ENCODE measurements around the gene OMP. TPM values are rescaled to one million over a fixed set of nuclear protein-coding genes. Genes with fewer than 3 reads are reported as not detected.
"Not testable (repeated sequence)": the region's sequence is repeated elsewhere in the genome, so short reads cannot be mapped to it uniquely, and the experiment has no call there.

OMP gene, protein sequence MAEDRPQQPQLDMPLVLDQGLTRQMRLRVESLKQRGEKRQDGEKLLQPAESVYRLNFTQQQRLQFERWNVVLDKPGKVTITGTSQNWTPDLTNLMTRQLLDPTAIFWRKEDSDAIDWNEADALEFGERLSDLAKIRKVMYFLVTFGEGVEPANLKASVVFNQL
- not detected in 2 replicates for total RNA-seq (2014; rRNA removed; shearing (Covaris generic))

DNA sequence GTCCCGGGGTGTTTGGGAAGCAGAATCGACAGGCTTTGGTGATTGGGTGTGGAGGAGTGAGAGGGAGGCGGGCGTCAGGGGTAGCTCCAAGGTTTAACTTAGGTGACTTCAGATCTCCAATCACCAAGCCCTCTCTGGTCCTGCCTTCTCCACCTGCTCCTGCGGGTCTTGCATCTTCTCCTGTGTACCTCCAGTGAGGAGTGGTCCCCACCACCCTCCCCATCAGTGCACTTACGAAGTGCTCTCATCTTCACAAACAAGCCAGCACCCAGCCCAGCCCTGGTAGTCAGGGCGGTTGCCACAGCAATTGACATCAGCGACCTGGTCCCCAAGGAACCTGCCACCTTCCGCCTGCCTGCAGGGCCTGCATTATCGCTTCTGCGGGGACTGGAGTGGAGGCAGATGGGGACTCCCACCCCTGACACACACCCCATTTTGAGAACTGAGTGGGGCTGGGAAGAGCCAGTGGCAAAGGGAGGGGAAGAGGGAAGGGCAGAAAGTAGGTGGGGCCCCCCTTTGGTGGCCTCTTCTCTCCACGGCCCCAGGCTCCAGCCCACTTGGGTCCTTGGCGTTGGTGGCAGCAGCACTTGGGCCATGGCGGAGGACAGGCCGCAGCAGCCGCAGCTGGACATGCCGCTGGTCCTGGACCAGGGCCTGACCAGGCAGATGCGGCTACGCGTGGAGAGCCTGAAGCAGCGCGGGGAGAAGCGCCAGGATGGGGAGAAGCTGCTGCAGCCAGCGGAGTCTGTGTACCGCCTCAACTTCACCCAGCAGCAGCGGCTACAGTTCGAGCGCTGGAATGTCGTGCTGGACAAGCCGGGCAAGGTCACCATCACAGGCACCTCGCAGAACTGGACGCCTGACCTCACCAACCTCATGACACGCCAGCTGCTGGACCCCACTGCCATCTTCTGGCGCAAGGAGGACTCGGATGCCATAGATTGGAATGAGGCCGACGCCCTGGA lies at the start of gene OMP:
Gene OMP, plus strand, starts transcription at position 595 of the 965 bp plus-strand sequence. Its CDS starts 0 bp downstream, at position 595.
- in situ Hi-C loops (cut with HindIII; ENCODE audit: low sequenced_read_pairs): no loop called here
- DNase-seq (ENCODE audit: low spot score): no peak

DNA sequence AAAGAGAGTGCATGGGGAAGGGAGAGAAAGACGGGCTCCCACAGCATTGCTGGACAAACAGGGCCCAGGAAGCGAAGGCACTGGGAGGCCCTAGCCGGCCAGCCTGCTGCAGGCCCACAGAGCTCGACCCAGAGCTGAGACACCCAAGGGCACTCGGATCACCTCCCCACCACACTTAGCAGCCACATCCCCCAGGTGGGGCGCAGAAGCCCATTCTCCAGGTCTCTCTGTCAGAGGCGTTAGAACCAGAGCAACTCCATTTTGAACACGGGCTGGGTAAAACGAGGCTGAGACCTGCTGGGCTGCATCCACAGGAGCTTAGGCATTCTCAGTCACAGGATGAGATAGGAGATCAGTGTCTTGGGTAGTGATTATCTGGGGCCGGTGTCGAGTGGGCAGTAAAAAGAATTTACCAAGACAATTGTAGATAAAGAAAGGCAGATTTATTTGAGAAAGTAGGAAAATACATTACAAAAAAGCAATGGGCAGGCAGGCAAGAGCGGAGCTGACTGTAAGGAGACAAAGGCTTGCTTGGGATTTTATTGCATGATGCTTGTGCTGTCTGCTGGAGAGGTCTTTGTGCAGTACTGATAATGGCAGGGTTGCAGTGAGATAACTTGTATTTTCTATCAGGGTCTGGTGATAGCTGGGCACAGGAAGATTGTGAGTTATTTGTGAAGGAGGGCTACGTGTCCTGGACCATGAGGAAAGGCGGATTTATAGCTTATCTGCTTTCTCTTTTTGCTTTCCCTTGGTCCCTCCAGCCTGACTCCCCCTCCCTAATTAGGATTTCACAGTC lies 49.2 kb upstream of the OMP start:
- in situ Hi-C loops (cut with HindIII; ENCODE audit: low sequenced_read_pairs): no loop called here

DNA sequence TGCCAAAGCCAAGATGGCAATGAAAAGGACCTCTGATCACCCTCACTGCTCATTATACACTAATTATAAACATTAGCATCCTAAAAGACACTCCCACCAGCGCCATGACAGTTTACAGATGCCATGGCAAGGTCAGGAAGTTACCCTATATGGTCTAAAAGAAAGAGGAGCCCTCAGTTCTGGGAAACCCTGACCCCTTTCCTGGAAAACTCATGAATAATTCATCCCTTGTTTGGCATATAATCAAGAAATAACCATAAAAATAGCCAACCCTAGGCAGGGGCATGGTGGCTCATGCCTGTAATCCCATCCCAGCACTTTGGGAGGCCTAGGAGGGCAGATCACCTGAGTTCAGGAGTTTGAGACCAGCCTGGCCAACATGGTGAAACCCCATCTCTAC lies 48.6 kb upstream of the OMP start:
- in situ Hi-C loops (cut with HindIII; ENCODE audit: low sequenced_read_pairs): no loop called here
- DNase-seq (ENCODE audit: low spot score): no peak

More for the DNA sequence above, 49.2 kb upstream of the OMP start:
- no peak for DNase-seq (ENCODE audit: low spot score)

DNA sequence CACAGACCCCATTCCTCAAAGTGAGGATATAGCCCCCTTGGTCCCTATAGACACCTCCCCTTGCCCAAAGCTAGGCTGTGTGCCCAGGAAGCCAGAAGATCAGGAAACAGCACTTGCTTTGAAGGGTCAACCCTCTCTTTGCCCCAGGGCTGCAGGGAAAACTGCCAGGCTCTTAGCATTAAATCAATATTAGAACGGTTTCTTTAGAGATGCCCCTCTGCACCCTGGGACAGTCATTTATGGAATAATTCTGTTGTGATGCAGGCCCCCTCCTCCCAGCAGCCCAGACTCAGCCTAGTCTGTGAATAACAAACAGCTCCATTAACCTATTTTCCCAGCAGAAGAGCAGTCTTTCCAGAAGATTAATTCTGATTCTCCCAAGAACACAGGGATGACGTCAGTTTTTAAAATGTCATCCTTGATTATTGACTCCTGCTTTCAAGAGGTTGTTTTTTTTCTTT lies 47.5 kb upstream of the OMP start:
- in situ Hi-C loops (cut with HindIII; ENCODE audit: low sequenced_read_pairs): no loop called here

DNA sequence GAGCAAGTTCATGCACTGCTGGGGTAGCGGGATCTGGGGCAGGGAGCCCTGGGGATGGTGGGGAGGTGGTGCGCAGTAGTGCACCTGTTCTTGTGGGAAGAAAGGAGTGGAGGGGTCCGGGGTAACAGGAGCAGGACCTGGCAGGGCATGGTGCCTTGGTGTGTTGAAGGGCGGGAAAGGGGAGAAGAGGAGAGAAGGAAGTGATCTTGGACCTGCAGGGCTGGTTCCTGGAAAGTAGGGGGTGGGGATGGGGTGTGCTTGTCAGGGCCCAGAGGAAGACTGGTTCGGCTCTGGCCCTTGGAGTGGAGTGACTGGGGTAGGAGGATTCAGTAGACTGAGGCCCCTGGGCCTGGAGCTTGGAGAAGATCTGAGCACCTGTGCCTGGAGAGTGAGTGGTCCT lies 46.7 kb upstream of the OMP start:
- in situ Hi-C loops (cut with HindIII; ENCODE audit: low sequenced_read_pairs): no loop called here
- no peak for DNase-seq (ENCODE audit: low spot score)

More for the DNA sequence above, 47.5 kb upstream of the OMP start:
- no peak for DNase-seq (ENCODE audit: low spot score)

GRCh38 chr11:77056814-77057402 lies 45.7 kb upstream of the OMP start:
- in situ Hi-C loops (cut with HindIII; ENCODE audit: low sequenced_read_pairs): no loop called here
- DNase-seq (ENCODE audit: low spot score): no peak

GRCh38 chr11:77057938-77058474 lies 44.6 kb upstream of the OMP start:
- DNase-seq (ENCODE audit: low spot score): no peak

GRCh38 chr11:77058900-77059299 lies 43.7 kb upstream of the OMP start:
- in situ Hi-C loops (cut with HindIII; ENCODE audit: low sequenced_read_pairs): no loop called here
- no peak for DNase-seq (ENCODE audit: low spot score)

More at GRCh38 chr11:77057938-77058474, 44.6 kb upstream of the OMP start:
- in situ Hi-C loops (cut with HindIII; ENCODE audit: low sequenced_read_pairs): no loop called here

DNA sequence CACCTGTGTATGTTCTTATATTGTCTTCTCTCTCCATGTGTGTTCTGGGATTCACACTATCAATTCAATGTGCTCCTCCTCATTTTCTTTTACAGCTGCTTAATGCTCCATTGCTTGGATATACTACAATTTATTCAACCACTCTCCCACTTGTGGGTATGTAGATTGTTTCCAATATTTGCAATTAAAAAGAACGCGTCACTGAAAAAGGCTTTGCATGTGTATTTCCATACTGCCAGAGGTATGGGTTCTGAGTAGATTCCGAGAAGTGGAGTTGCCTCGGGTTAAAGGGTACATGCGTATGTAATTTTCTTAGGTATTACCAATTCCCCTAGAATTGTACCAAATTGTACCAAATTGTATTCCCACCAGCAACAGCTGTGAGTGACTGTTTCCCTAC lies 42.8 kb upstream of the OMP start:
- in situ Hi-C loops (cut with HindIII; ENCODE audit: low sequenced_read_pairs): no loop called here
- no peak for DNase-seq (ENCODE audit: low spot score)

DNA sequence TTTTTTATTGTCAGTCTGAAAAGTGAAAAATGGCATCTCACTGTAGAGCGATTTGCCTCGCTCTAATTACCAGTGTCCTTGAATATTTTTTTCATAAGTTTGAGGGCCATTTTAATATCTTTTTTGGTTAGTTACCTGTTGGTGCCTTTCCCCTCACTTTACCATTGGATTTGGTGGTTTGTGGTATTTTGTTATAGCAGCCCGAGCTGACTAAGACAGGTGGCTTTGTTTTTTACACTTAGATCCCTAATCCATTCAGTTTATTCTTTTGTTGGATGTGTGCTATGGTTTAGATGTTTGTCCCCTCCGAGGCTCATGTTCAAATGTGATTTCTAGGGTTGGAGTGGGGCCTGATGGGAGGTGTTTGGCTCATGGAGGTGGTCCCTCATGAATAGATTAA lies 42.4 kb upstream of the OMP start:
- in situ Hi-C loops (cut with HindIII; ENCODE audit: low sequenced_read_pairs): no loop called here
- DNase-seq (ENCODE audit: low spot score): no peak

DNA sequence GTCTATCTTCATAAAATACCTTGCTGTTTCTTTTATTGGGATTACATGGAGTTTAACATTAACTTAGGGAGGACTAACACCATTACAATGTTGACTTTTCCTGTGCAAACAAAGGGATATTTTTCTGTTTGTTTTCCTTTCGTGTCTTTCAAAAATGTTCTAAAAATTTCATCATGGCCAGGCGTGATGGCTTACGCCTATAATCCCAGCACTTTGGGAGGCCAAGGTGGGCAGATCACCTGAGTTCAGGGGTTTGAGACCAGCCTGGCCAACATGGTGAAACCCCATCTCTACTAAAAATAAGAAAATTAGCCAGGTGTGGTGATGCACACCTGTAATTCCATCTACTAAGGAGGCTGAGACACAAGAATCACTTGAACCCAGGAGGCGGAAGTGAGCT lies 41.4 kb upstream of the OMP start:
- DNase-seq (ENCODE audit: low spot score); in situ Hi-C loops (cut with HindIII; ENCODE audit: low sequenced_read_pairs): not testable (repeated sequence)

- in situ Hi-C loops (cut with HindIII; ENCODE audit: low sequenced_read_pairs): no loop called here
- no peak for DNase-seq (ENCODE audit: low spot score)
These were observed 39.7 kb upstream of the OMP start for GRCh38 chr11:77062924-77063323.

DNA sequence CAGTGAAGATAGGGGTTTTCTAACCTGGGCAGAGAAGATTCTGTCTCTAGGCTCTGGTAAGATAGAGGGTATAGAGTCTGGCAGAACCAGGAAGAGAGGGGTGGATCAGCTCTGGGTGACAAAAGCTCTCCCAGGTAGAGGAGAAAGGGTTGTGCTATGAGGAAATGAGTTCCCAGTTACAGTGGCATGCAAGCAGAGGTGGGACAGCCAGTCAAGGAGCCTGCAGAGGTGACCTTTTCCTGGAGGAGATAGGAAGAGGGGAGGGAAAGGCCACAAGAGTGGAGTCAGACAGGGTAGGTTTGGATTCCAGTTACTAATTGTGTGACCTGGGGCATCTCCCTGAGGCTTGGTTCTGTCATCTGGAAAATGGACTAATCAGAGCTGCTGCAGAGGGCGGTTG lies 39.2 kb upstream of the OMP start:
- in situ Hi-C loops (cut with HindIII; ENCODE audit: low sequenced_read_pairs): no loop called here
- no peak for DNase-seq (ENCODE audit: low spot score)

DNA sequence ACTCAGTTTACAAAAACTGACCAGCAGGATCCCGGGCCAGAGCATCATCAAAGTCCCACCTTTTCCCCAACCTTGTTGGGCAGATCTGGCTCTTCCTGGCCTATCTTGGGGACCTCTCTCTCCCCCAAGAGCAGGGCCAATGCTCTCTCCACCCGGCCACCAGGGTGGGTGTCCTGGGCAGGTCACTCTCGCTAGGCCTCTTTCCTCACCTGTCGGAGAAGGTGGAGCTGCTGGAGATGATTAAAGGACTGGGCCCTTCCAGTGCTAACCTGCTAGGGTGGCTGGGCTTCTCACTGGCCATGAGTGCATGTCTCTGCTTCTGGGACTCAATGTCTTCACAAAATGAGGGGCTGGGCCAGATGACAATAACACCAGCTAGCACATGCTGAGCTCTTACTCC lies 38.8 kb upstream of the OMP start:
- no peak for DNase-seq (ENCODE audit: low spot score)
- in situ Hi-C loops (cut with HindIII; ENCODE audit: low sequenced_read_pairs): no loop called here

DNA sequence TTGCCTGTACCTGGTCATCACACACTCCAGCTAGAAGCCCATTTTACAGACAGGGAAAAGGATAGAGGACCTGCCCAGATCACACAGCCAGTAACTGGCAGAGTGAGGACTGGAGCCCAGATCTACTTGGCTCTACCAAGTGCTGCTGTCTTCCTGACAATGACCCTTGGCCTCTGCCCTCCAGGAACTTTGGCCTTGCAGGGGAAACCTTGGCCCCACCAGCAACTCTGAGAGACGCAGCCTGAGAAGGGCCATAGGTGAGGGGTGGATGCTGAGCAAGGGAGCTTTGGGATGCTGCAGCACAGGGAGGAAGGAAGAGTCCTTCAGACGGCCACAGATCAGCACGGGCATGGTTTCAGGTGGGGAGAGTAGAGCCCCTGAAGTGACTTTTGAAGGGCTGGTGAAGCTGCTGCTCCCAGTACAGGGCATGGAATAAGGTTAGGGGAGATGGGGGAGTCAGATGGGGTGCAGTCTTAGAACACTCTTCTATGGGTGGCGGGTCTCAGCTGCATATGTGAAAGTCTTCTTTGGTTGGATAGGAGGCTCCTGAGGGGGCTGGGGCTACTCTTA lies 37.9 kb upstream of the OMP start:
- in situ Hi-C loops (cut with HindIII; ENCODE audit: low sequenced_read_pairs): no loop called here
- no peak for DNase-seq (ENCODE audit: low spot score)

DNA sequence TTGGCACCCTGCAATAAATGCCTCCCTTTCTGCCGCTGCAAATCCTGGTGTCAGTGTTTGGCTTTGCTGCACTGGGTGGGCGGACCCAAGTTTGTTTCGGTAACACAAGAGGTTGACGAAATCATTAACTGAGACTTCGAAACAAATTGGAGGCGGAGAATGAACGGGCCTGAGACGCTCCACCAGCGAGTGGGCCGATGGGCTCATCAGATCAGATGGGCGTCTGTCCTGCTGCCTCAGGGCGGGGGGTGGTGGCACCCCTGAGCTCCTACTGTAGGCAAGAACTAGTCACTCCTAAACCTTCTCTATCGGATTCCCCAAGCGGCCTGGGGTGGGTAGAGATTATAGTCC lies 36.8 kb upstream of the OMP start:
- in situ Hi-C loops (cut with HindIII; ENCODE audit: low sequenced_read_pairs): no loop called here
- peak; percentile 29 for DNase-seq (ENCODE audit: low spot score)

DNA sequence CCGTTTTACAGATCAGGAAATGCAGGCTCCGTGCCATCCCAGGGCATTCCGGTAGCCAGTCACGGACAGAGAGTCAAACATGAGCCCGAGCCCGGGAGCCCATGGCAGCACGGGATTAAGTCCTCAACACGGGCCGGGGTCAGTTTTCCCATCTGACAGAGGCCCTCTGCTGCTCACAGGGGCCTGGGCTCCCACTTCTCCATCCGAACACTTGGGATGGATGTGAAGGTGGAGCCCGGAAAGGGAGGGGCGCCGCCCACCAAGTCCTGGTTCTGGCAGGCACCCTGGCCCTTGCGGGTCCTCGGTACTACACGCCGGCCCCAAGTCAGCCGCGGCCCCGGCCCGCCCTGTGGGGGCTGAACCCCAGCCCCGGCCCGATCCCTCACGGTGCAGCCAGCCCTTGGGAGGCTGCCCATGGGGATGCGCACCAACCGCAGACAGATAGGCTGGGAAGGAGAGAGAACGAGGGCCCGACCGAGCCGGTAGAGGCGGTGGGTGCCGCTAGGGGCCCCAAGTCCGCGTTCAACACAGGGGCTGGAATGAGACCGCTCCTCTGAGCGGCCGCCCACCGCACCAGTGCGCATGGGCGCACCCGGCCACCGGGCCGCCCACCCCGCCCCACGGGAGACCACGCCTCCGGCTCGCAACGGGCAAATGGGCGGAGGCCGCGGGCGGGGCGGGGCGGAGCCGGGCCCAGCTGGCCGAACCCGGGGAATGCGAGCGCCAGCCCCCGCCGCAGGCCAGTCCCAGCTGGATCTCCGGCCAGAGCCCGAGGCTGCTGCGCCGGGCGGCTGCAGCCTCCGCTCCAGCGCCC lies 36.2 kb upstream of the OMP start, which contains the start of gene CAPN5:
Gene CAPN5, plus strand, starts transcription at position 743 of the 814 bp plus-strand sequence. CDS start 17,916 bp downstream, outside the sequence.
- in situ Hi-C loops (cut with HindIII; ENCODE audit: low sequenced_read_pairs): no loop called here
- peak; percentile 91 for DNase-seq (ENCODE audit: low spot score)
